HepG2 (cell line): ENCODE data around the gene HNRNPAB. TPM values are rescaled to one million over a fixed set of nuclear protein-coding genes. Genes with fewer than 3 reads are reported as not detected.

Source experiments
- CREM ChIP-seq, 2 experiments: sonication (generic) in 1 of 2; formaldehyde crosslinking in 1 of 2; IDR thresholded peaks; 2 replicates each; pipeline versions ENCODE4 v1.4.0 to v1.6.1; 2016 to 2020; ENCODE audit warnings: antibody characterized with exemption in 1 of 2, mild to moderate bottlenecking in 1 of 2, missing genetic modification reagents in 1 of 2
- KDM2A ChIP-seq: sonication (generic); formaldehyde crosslinking; IDR thresholded peaks from 2 replicates; pipeline ENCODE4 v1.4.0; 2020; ENCODE audit warnings: low read depth, missing genetic modification reagents, borderline replicate concordance
- POLR2G ChIP-seq: fragments of 200-400 bp; formaldehyde crosslinking; IDR thresholded peaks from 2 replicates; pipeline ENCODE4 v1.6.1; 2018; ENCODE audit warnings: mild to moderate bottlenecking, low read depth, low read length, moderate library complexity
- TBX2 ChIP-seq: sonication (generic); formaldehyde crosslinking; IDR thresholded peaks from 2 replicates; pipeline ENCODE4 v1.5.0; 2020; ENCODE audit warnings: missing genetic modification reagents, mild to moderate bottlenecking, borderline replicate concordance
- TEAD3 ChIP-seq: optimal IDR thresholded peaks from 2 replicates; pipeline ENCODE3; 2016; ENCODE audit warnings: borderline replicate concordance
- polyA plus RNA-seq, 8 experiments: library from polyadenylated mRNA; depleted of rRNA in 3 of 8; stranded (reverse) in 7 of 8; unstranded in 1 of 8; fragments of >200 nt; fragmentation: Illumina TruSeq in 4 of 8; extraction: Trizol in 4 of 8; gene quantifications; 2 replicates each; pipeline versions ENCODE4 v1.2.1 to v1.2.3, GENCODE V29; 2011 to 2016; ENCODE audit warnings: low read depth in 4 of 8, missing spikeins in 1 of 8, mixed read lengths in 1 of 8; ENCODE audit not compliant: insufficient read depth in 1 of 8
- total RNA-seq, 5 experiments: library from RNA; depleted of rRNA; stranded (reverse); fragments of >200 nt; fragmentation: Illumina TruSeq; extraction: Trizol; gene quantifications; 2 replicates each; pipeline ENCODE4 v1.2.3, GENCODE V29; 2016; ENCODE audit warnings: low read depth in 1 of 5
- TF ChIP-seq, protein P1 (sequence below), 2 experiments: fragments of 450-650 bp in 1 of 2; sonication (generic) in 1 of 2; formaldehyde crosslinking in 1 of 2; IDR thresholded peaks; 2 replicates each; pipeline versions ENCODE4 v1.6.1 to v1.8.0; 2016 to 2022; ENCODE audit warnings: antibody characterized with exemption in 1 of 2, mild to moderate bottlenecking in 1 of 2, missing genetic modification reagents in 1 of 2
- TF ChIP-seq, protein P2 (sequence below): IDR thresholded peaks from 2 replicates; pipeline ENCODE4 v1.6.1; 2016; ENCODE audit warnings: missing compliant biosample characterization, missing genetic modification reagents, borderline replicate concordance
- TF ChIP-seq, protein P3 (sequence below): IDR thresholded peaks from 2 replicates; pipeline ENCODE4 v1.6.1; 2018; ENCODE audit warnings: missing genetic modification reagents
- TF ChIP-seq, protein P4 (sequence below): sonication (generic); formaldehyde crosslinking; IDR thresholded peaks from 2 replicates; pipeline ENCODE4 v1.4.0; 2020; ENCODE audit warnings: missing genetic modification reagents

Gene HNRNPAB
- total and polyA plus RNA-seq, 2 of the 13 experiments (the other 11 are each of a cell fraction or from before 2014, with no cell fraction given) = 62.6 to 111 TPM

DNA sequence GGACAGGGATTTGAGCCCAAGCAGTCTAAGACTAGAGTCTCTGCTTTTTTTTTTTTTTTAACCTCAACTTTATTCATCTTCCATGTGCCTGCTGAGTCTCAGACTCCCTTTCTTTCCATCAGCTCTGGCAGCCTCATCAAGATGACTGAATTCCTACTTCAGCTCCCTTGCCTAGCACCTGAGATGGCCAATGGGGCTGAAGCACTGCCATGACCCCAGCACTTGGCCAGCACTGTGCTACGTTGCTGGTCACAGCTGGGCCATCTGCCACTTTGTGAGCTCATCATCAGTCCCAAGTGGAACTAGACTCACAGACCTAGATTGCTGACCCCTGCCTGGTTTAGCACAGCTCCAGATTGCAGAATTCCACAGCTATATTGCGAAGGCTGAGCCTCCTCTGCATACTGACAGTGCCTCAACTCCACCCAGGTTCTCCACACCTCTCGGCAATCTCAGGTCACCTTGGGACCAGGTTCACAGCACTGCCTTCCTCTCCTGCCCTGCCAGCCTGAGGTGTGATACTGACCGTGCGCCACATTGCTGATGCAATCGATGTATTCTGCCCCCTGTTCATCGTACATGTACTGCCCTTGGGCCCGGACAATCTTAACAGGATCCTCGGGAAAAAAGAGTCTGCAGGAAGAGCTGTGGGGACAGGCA is 26.7 kb downstream of the HNRNPAB start (continued):
- TF ChIP-seq, protein P1, sequence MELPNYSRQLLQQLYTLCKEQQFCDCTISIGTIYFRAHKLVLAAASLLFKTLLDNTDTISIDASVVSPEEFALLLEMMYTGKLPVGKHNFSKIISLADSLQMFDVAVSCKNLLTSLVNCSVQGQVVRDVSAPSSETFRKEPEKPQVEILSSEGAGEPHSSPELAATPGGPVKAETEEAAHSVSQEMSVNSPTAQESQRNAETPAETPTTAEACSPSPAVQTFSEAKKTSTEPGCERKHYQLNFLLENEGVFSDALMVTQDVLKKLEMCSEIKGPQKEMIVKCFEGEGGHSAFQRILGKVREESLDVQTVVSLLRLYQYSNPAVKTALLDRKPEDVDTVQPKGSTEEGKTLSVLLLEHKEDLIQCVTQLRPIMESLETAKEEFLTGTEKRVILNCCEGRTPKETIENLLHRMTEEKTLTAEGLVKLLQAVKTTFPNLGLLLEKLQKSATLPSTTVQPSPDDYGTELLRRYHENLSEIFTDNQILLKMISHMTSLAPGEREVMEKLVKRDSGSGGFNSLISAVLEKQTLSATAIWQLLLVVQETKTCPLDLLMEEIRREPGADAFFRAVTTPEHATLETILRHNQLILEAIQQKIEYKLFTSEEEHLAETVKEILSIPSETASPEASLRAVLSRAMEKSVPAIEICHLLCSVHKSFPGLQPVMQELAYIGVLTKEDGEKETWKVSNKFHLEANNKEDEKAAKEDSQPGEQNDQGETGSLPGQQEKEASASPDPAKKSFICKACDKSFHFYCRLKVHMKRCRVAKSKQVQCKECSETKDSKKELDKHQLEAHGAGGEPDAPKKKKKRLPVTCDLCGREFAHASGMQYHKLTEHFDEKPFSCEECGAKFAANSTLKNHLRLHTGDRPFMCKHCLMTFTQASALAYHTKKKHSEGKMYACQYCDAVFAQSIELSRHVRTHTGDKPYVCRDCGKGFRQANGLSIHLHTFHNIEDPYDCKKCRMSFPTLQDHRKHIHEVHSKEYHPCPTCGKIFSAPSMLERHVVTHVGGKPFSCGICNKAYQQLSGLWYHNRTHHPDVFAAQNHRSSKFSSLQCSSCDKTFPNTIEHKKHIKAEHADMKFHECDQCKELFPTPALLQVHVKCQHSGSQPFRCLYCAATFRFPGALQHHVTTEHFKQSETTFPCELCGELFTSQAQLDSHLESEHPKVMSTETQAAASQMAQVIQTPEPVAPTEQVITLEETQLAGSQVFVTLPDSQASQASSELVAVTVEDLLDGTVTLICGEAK (IDR thresholded peaks at IDR 0.05) = no peak
- TF ChIP-seq, protein P1 (CRISPR knock-in tag; IDR thresholded peaks at IDR 0.05) = peak; percentile 58; the same call in 1 of the 2 replicates
- TF ChIP-seq TEAD3 (CRISPR knock-in tag) (peak; percentile 11), KDM2A (CRISPR knock-in tag) (peak; percentile 16; the same call in 1 of the 2 replicates), TBX2 (CRISPR knock-in tag) (peak; percentile 62; the same call in 1 of the 2 replicates), CREM (IDR thresholded peaks at IDR 0.05) (no peak), CREM (CRISPR knock-in tag; IDR thresholded peaks at IDR 0.05) (no peak), POLR2G (peak; percentile 38; the same call in 1 of the 2 replicates)
- TF ChIP-seq, protein P2, sequence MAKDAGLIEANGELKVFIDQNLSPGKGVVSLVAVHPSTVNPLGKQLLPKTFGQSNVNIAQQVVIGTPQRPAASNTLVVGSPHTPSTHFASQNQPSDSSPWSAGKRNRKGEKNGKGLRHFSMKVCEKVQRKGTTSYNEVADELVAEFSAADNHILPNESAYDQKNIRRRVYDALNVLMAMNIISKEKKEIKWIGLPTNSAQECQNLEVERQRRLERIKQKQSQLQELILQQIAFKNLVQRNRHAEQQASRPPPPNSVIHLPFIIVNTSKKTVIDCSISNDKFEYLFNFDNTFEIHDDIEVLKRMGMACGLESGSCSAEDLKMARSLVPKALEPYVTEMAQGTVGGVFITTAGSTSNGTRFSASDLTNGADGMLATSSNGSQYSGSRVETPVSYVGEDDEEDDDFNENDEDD (CRISPR knock-in tag) = peak; percentile 33; the same call in 1 of the 2 replicates
- TF ChIP-seq, protein P3, sequence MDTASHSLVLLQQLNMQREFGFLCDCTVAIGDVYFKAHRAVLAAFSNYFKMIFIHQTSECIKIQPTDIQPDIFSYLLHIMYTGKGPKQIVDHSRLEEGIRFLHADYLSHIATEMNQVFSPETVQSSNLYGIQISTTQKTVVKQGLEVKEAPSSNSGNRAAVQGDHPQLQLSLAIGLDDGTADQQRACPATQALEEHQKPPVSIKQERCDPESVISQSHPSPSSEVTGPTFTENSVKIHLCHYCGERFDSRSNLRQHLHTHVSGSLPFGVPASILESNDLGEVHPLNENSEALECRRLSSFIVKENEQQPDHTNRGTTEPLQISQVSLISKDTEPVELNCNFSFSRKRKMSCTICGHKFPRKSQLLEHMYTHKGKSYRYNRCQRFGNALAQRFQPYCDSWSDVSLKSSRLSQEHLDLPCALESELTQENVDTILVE = 0 out of 2 replicates have a peak, but pooled peaks have one; percentile 21
- TF ChIP-seq, protein P4, sequence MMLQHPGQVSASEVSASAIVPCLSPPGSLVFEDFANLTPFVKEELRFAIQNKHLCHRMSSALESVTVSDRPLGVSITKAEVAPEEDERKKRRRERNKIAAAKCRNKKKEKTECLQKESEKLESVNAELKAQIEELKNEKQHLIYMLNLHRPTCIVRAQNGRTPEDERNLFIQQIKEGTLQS (CRISPR knock-in tag) = 0 out of 2 replicates have a peak, but pooled peaks have one; percentile 27
